ENCODE results near the gene HBD.

DNA sequence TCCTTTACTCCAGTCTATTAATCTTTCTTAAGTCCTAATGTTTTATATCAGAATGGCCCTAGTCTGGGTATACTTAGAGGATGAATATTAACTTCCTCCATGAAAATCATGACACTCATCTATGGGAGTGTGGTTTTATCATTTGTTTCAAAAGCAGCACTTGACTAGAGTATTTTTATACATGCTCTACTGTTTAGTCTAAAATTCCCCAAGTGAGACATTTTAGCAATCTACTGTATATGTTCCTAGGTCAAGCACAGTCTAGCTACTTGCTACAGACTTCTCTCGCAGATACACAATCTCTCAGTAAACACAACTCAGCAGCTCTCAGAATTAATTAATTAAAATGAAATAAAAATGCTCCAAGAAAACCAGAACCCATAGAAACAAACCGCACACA lies 4.5 kb downstream of the HBD start:
- TF ChIP-seq, protein P1, sequence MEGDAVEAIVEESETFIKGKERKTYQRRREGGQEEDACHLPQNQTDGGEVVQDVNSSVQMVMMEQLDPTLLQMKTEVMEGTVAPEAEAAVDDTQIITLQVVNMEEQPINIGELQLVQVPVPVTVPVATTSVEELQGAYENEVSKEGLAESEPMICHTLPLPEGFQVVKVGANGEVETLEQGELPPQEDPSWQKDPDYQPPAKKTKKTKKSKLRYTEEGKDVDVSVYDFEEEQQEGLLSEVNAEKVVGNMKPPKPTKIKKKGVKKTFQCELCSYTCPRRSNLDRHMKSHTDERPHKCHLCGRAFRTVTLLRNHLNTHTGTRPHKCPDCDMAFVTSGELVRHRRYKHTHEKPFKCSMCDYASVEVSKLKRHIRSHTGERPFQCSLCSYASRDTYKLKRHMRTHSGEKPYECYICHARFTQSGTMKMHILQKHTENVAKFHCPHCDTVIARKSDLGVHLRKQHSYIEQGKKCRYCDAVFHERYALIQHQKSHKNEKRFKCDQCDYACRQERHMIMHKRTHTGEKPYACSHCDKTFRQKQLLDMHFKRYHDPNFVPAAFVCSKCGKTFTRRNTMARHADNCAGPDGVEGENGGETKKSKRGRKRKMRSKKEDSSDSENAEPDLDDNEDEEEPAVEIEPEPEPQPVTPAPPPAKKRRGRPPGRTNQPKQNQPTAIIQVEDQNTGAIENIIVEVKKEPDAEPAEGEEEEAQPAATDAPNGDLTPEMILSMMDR (IDR thresholded peaks at IDR 0.05): no peak
- no peak for TF ChIP-seq EZH2 (IDR thresholded peaks at IDR 0.05; ENCODE audit: borderline replicate concordance, insufficient read depth, low read depth, low read length, poor library complexity, severe bottlenecking)
